K562 (cell line): Measurements from ENCODE around the gene DNAAF3. TPM values are rescaled to one million over a fixed set of nuclear protein-coding genes. Genes with fewer than 3 reads are reported as not detected.
A peak's percentile ranks its signal among the peaks of the same experiment; 100 is the strongest.

Experiments used
- ATAC-seq: fragments of 200-7000 bp; cut with Tn5 transposase; 3 replicates; pipeline ENCODE4 v1.9.1; 2020; ENCODE audit warnings: moderate library complexity
- BruUV-seq: library from RNA; stranded (reverse); fragments of 400-500 nt; replicated peaks from 2 replicates; lab custom pipeline; 2021; lab: Mats Ljungman, UMichigan
- CTCF ChIA-PET: fragments of 300-600 bp; formaldehyde crosslinking; extraction: SDS; loops from one replicate; lab custom pipeline; 2021; ENCODE audit warnings: low intra/inter-chr PET ratio; lab: Yijun Ruan, JAX
- POLR2A ChIA-PET: fragments of 300-600, 350-650 bp; sonication (Branson Sonifier 250); formaldehyde crosslinking; extraction: SDS; loops from one replicate; lab custom pipeline; 2021; ENCODE audit warnings: antibody characterized with exemption, inconsistent platforms; lab: Yijun Ruan, JAX
- DNase-seq, 4 experiments: peaks; one replicate each; pipeline versions ENCODE4 v3.0.0 to v3.0.0-alpha.2; 2011 to 2018; ENCODE audit warnings: low spot score in 3 of 4, mixed read lengths in 3 of 4; ENCODE audit errors: extremely low read depth in 1 of 4
- FAIRE-seq: peaks from 2 replicates; lab custom pipeline; 2011; peaks lifted over from hg19 to GRCh38; lab: Jason Lieb, UNC
- H2AFZ ChIP-seq: 2 replicates; pipeline ENCODE4 v1.6.0; 2011; ENCODE audit warnings: low read depth, low read length, control low read depth, inconsistent platforms
- H3K27ac ChIP-seq: fragments of 200-600 bp; 3 replicates; pipeline ENCODE4 v1.8.0; 2011; ENCODE audit warnings: low read depth, mild to moderate bottlenecking, control low read depth, inconsistent platforms, low read length, moderate library complexity, mixed read lengths; ENCODE audit errors: extremely low read depth
- H3K27me3 ChIP-seq, 2 experiments: fragments of 300-600 bp in 1 of 2; 2 replicates in 1 of 2; 3 replicates in 1 of 2; pipeline versions ENCODE4 v1.6.0 to v1.8.0; 2011; ENCODE audit warnings: inconsistent platforms in 2 of 2, low read length in 2 of 2, mild to moderate bottlenecking in 1 of 2, mixed read lengths in 1 of 2, moderate library complexity in 1 of 2; ENCODE audit not compliant: control insufficient read depth in 2 of 2, insufficient read depth in 2 of 2
- H3K36me3 ChIP-seq: fragments of 300-600 bp; 3 replicates; pipeline ENCODE4 v1.8.0; 2011; ENCODE audit warnings: mild to moderate bottlenecking, low read length, inconsistent platforms; ENCODE audit not compliant: control insufficient read depth, insufficient read depth
- H3K4me1 ChIP-seq, 2 experiments: fragments of 200-600 bp in 1 of 2; replicated peaks in 1 of 2; 2 replicates in 1 of 2; 3 replicates in 1 of 2; pipeline versions ENCODE4 v1.5.1 to v1.8.0; 2011; ENCODE audit warnings: inconsistent platforms in 2 of 2, low read length in 2 of 2, mild to moderate bottlenecking in 1 of 2, mixed read lengths in 1 of 2, moderate library complexity in 1 of 2; ENCODE audit not compliant: control insufficient read depth in 2 of 2, insufficient read depth in 2 of 2
- H3K4me2 ChIP-seq: 2 replicates; pipeline ENCODE4 v1.6.1; 2011; ENCODE audit warnings: low read length, control low read depth, inconsistent platforms, mixed read lengths; ENCODE audit not compliant: insufficient read depth
- H3K4me3 ChIP-seq: fragments of 200-600 bp; sonication (generic), shearing (Covaris generic); 2 replicates; pipeline ENCODE4 v1.5.1; 2016; ENCODE audit warnings: control low read depth, inconsistent platforms
- H3K79me2 ChIP-seq: fragments of 200-600 bp; 3 replicates; pipeline ENCODE4 v1.8.0; 2011; ENCODE audit warnings: low read length, inconsistent platforms; ENCODE audit not compliant: control insufficient read depth, insufficient read depth
- H3K9ac ChIP-seq, 2 experiments: 2 replicates each; pipeline versions ENCODE4 v1.6.0 to v1.6.1; 2011; ENCODE audit warnings: low read depth in 2 of 2, low read length in 2 of 2, control low read depth in 1 of 2, inconsistent platforms in 1 of 2, mild to moderate bottlenecking in 1 of 2, mixed read lengths in 1 of 2; ENCODE audit not compliant: insufficient read depth in 1 of 2
- H3K9me1 ChIP-seq: one replicate; pipeline ENCODE4 v1.6.0; 2011; ENCODE audit warnings: inconsistent platforms, mild to moderate bottlenecking, low read length, moderate library complexity; ENCODE audit not compliant: control insufficient read depth, insufficient read depth
- H3K9me3 ChIP-seq: replicated peaks from 2 replicates; pipeline ENCODE4 v1.5.1; 2011; ENCODE audit warnings: low read depth, low read length, inconsistent platforms; ENCODE audit not compliant: control insufficient read depth, insufficient read depth
- H4K20me1 ChIP-seq: replicated peaks from 2 replicates; pipeline ENCODE4 v1.6.1; 2011; ENCODE audit warnings: low read length, inconsistent platforms, mixed read lengths; ENCODE audit not compliant: control insufficient read depth, insufficient read depth
- CREM ChIP-seq: IDR thresholded peaks from 2 replicates; pipeline ENCODE4 v1.6.1; 2014; ENCODE audit warnings: antibody characterized with exemption, low read depth
- JUNB ChIP-seq: fragments of 450-650 bp; formaldehyde crosslinking; conservative IDR thresholded peaks from 2 replicates; pipeline ENCODE4 v1.4.0; 2020; ENCODE audit warnings: mild to moderate bottlenecking
- MIER1 ChIP-seq: fragments of 450-650 bp; IDR thresholded peaks from 2 replicates; pipeline ENCODE4 v1.6.1; 2016; ENCODE audit warnings: antibody characterized with exemption, mild to moderate bottlenecking, low read depth
- OTX1 ChIP-seq: fragments of 450-650 bp; formaldehyde crosslinking; IDR thresholded peaks from 2 replicates; pipeline ENCODE4 v1.4.0; 2022; ENCODE audit warnings: mild to moderate bottlenecking
- PHB2 ChIP-seq: fragments of 450-650 bp; IDR thresholded peaks from 2 replicates; pipeline ENCODE4 v1.6.1; 2017; ENCODE audit warnings: low read depth
- PPARD ChIP-seq: fragments of 250-450 bp; sonication (Bioruptor Pico); IDR thresholded peaks from 2 replicates; pipeline ENCODE4 v1.8.0; 2022; ENCODE audit warnings: inconsistent platforms, mild to moderate bottlenecking, moderate library complexity
- RBFOX2 ChIP-seq: fragments of 200-400 bp; formaldehyde crosslinking; IDR thresholded peaks from 2 replicates; pipeline ENCODE4 v1.6.1; 2017; ENCODE audit warnings: low read depth, mild to moderate bottlenecking, low read length, moderate library complexity
- SIX5 ChIP-seq, 2 experiments: IDR thresholded peaks; 2 replicates each; pipeline ENCODE4 v1.6.1; 2011; ENCODE audit warnings: low read length in 2 of 2, borderline replicate concordance in 1 of 2, low read depth in 1 of 2, mild to moderate bottlenecking in 1 of 2, moderate library complexity in 1 of 2; ENCODE audit not compliant: insufficient read depth in 1 of 2
- SRSF3 ChIP-seq: fragments of 200-400 bp; formaldehyde crosslinking; IDR thresholded peaks from 2 replicates; pipeline ENCODE4 v1.6.1; 2016; ENCODE audit warnings: mild to moderate bottlenecking, low read length, moderate library complexity; ENCODE audit not compliant: insufficient read depth
- THRB ChIP-seq: fragments of 450-650 bp; formaldehyde crosslinking; conservative IDR thresholded peaks from 2 replicates; pipeline ENCODE4 v1.4.0; 2022; ENCODE audit warnings: mild to moderate bottlenecking, missing genetic modification characterization
- YY1 ChIP-seq, 3 experiments: IDR thresholded peaks; 2 replicates each; pipeline ENCODE4 v1.6.1; 2011; ENCODE audit warnings: low read length in 2 of 3, mild to moderate bottlenecking in 2 of 3, moderate library complexity in 2 of 3, borderline replicate concordance in 1 of 3, control low read depth in 1 of 3, low read depth in 1 of 3; ENCODE audit not compliant: insufficient read depth in 3 of 3, insufficient replicate concordance in 2 of 3, control insufficient read depth in 1 of 3, insufficient read length in 1 of 3; ENCODE audit errors: extremely low read depth in 1 of 3
- ZBTB1 ChIP-seq: sonication (generic); formaldehyde crosslinking; IDR thresholded peaks from 2 replicates; pipeline ENCODE4 v1.8.1; 2023; ENCODE audit warnings: missing genetic modification reagents, low read depth, mild to moderate bottlenecking, borderline replicate concordance
- ZBTB2 ChIP-seq: fragments of 450-650 bp; IDR thresholded peaks from 2 replicates; pipeline ENCODE4 v1.6.1; 2016; ENCODE audit warnings: antibody characterized with exemption
- ZNF143 ChIP-seq: sonication (generic); formaldehyde crosslinking; IDR thresholded peaks from 2 replicates; pipeline ENCODE4 v1.9.0; 2022; ENCODE audit warnings: mild to moderate bottlenecking, missing genetic modification reagents
- ZNF217 ChIP-seq: sonication (generic); formaldehyde crosslinking; IDR thresholded peaks from 2 replicates; pipeline ENCODE4 v1.8.0; 2022; ENCODE audit warnings: mild to moderate bottlenecking, missing genetic modification reagents
- ZNF398 ChIP-seq: fragments of 250-450 bp; sonication (Bioruptor Pico); IDR thresholded peaks from 2 replicates; pipeline ENCODE4 v1.8.0; 2021; ENCODE audit warnings: moderate library complexity, mild to moderate bottlenecking, inconsistent platforms
- ZNF644 ChIP-seq: fragments of 200-800 bp; sonication (Bioruptor generic); IDR thresholded peaks from 2 replicates; pipeline ENCODE4 v1.6.1; 2016; ENCODE audit warnings: low read depth, missing genetic modification characterization, missing compliant biosample characterization
- WGBS: fragments of 100-300 bp; shearing (Covaris generic); methylation state at CpG from one replicate; pipeline ENCODE4 v1.1.6; 2016; ENCODE audit warnings: low coverage, mixed read lengths; ENCODE audit not compliant: insufficient coverage; ENCODE audit errors: missing lambda C conversion rate; 5-methylcytosine and 5-hydroxymethylcytosine counted together
- in situ Hi-C: fragments of 300-500 bp; cut with MboI; formaldehyde crosslinking; loops from 4 replicates; pipeline ENCODE4 v1.15.0; 2018; ENCODE audit warnings: inconsistent platforms, mixed read lengths
- intact Hi-C: fragments of 100-400 bp; cut with micrococcal nuclease; formaldehyde crosslinking; loops from 2 replicates; pipeline ENCODE4 v1.14.2; 2022
- polyA plus RNA-seq, 8 experiments: library from polyadenylated mRNA; depleted of rRNA in 4 of 8; stranded (reverse) in 5 of 8; unstranded in 3 of 8; fragments of >200 nt; fragmentation: Nextera tagmentation in 2 of 8; fragmentation: Illumina TruSeq in 1 of 8; extraction: Ambion mirVana in 2 of 8; extraction: Trizol in 1 of 8; gene quantifications; 2 replicates each; pipeline versions ENCODE4 v1.2.1 to v1.2.3, GENCODE V29; 2011 to 2014; ENCODE audit warnings: inconsistent platforms in 1 of 8, missing spikeins in 1 of 8
- total RNA-seq, 7 experiments: library from RNA; depleted of rRNA in 6 of 7; stranded (reverse); fragments of >200 nt in 6 of 7; fragmentation: Illumina TruSeq in 2 of 7; extraction: Trizol in 2 of 7; gene quantifications; 2 replicates each; pipeline versions ENCODE4 v1.2.1 to v1.2.3, GENCODE V29; 2011 to 2021; ENCODE audit warnings: low replicate concordance in 1 of 7

The DNAAF3 gene
- total and polyA plus RNA-seq, 9 of the 15 experiments (the other 6 are each of a cell fraction or from before 2014, with no cell fraction given), result 21.6 to 61.5 (median 43.0) TPM

DNA sequence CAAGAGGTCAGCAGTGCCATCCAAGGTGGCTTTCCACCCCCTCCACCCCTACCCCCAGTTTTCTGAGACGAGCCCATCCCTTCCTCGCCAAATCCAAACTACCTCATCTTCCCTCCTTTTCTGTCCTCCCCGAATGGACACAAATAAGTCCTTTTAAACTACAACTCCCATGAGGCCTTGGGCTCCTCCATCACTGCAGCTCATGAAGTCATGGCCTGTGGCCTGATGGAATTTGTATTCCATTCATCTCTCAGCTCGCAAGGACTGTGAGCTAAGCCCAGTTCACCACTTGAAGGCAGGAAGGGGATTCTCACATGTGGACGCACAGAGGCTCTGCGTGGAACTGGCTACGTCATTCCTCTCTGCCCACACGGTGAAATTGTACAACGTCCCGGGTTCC, 30.4 kb upstream of the DNAAF3 start:
- Histone ChIP-seq H2AFZ (no peak overlapping the region), H3K9me3 (no peaks in the 10 kb centered on the region), H3K9ac (no peak overlapping the region), H3K79me2 (no peaks in the 10 kb centered on the region), H4K20me1 (no peaks in the 10 kb centered on the region), H3K9me1 (no peaks in the 10 kb centered on the region), H3K4me2 (no peak overlapping the region), H3K36me3 (peaks cover 73% of the 10 kb centered on the region), H3K4me3 (no peak overlapping the region), H3K27me3 (no peaks in the 10 kb centered on the region), H3K4me1 (no peaks in the 10 kb centered on the region), H3K27ac (no peak overlapping the region)
- BruUV-seq, result no TSS peak
- ATAC-seq (peak; percentile 71), FAIRE-seq (peak; percentile 77), DNase-seq (no peak)
- in situ Hi-C loops (no loop called here), intact Hi-C loops (no loop called here)
- ChIA-PET CTCF (no interaction called here), POLR2A (interaction anchor here (0.6 to 1.7 kb wide), 8 partner anchors 10 to 210 kb away, joined by 3 to 6 read pairs (median 3); partner anchors contain the start of genes PTPRH, SYT5 and TMEM238)
- 90% methylated on average over 10 of the region's 10 CpGs for WGBS
- TF ChIP-seq PPARD (no peak), MIER1 (no peak), ZNF398 (CRISPR knock-in tag) (no peak), OTX1 (CRISPR knock-in tag) (no peak), RBFOX2 (peak; percentile 10; the same call in 1 of the 2 replicates), THRB (CRISPR knock-in tag) (no peak), PHB2 (no peak), ZNF217 (CRISPR knock-in tag) (no peak), ZNF644 (tag) (no peak), ZBTB1 (CRISPR knock-in tag) (no peak), SIX5 (IDR thresholded peaks at IDR 0.05; ENCODE audit: borderline replicate concordance in 1 of 2, insufficient read depth in 1 of 2, low read depth in 1 of 2, low read length in 2 of 2) (peak; percentile 74 to 84; a peak in 3 of 4 replicates), SRSF3 (no peak), YY1 (IDR thresholded peaks at IDR 0.05; ENCODE audit: borderline replicate concordance in 1 of 3, control insufficient read depth in 1 of 3, extremely low read depth in 1 of 3, insufficient read depth in 3 of 3, insufficient read length in 1 of 3, insufficient replicate concordance in 2 of 3, low read depth in 1 of 3, low read length in 2 of 3) (peak in 1 of 3 experiments; percentile 56), CREM (0 out of 2 replicates have a peak, but pooled peaks have one; percentile 27), ZNF143 (peak; percentile 81), ZBTB2 (no peak), JUNB (CRISPR knock-in tag) (no peak)
